OCI-LY1 (cell line): ENCODE measurements around the gene SLAMF6.

Source experiments
- CTCF ChIP-seq: fragments of 200-600 bp; sonication (generic), shearing (Covaris generic); IDR thresholded peaks from 2 replicates; pipeline ENCODE4 v1.5.1; 2017; ENCODE audit warnings: mild to moderate bottlenecking, antibody characterized with exemption, low read length, moderate library complexity, mixed read lengths
- EZH2 ChIP-seq: fragments of 200-600 bp; sonication (generic), shearing (Covaris generic); IDR thresholded peaks from 2 replicates; pipeline ENCODE4 v1.8.0; 2017; ENCODE audit warnings: borderline replicate concordance, mixed run types, mild to moderate bottlenecking, antibody characterized with exemption, low read length, moderate library complexity, mixed read lengths

GRCh38 chr1:160520999-160521398, 2.1 kb downstream of the SLAMF6 start:
- TF ChIP-seq CTCF: no peak
- no peak for TF ChIP-seq EZH2
